Measurements from ENCODE around the gene ZFYVE19. TPM values are rescaled to one million over a fixed set of nuclear protein-coding genes. Genes with fewer than 3 reads are reported as not detected.

The ZFYVE19 gene
- total RNA-seq, 2 experiments from 2014 or later, result 22.8 to 29.3 TPM

DNA sequence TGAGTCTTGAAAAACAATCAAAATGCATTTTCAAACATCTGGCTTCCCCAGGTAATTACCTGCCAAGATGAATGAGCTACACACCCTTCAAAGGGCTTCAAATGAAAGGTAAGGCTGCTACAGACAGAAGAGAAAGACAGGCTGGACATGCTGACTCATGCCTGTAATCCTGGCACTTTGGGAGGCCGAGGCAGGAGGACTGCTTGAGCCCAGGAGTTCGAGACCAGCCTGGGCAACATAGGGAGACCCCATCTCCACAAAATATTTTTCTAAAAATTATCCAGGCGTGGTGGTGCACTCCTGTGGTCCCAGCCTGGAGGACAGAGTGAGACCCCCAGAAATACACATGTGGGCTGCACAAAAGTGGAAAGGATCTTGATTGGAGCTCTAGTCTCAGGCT lies 14.5 kb upstream of the ZFYVE19 start:
- no peak overlapping the region for H3K27ac ChIP-seq (ENCODE audit: low read depth, low read length, poor library complexity, severe bottlenecking)
- ChIA-PET POLR2A (interaction anchor here (0.7 to 1.2 kb wide), 3 partner anchors 24 to 148 kb away, joined by 3 read pairs; no protein-coding TSS in a partner anchor), CTCF (ENCODE audit: unreplicated experiment) (no interaction called here)
- TF ChIP-seq, protein P1, sequence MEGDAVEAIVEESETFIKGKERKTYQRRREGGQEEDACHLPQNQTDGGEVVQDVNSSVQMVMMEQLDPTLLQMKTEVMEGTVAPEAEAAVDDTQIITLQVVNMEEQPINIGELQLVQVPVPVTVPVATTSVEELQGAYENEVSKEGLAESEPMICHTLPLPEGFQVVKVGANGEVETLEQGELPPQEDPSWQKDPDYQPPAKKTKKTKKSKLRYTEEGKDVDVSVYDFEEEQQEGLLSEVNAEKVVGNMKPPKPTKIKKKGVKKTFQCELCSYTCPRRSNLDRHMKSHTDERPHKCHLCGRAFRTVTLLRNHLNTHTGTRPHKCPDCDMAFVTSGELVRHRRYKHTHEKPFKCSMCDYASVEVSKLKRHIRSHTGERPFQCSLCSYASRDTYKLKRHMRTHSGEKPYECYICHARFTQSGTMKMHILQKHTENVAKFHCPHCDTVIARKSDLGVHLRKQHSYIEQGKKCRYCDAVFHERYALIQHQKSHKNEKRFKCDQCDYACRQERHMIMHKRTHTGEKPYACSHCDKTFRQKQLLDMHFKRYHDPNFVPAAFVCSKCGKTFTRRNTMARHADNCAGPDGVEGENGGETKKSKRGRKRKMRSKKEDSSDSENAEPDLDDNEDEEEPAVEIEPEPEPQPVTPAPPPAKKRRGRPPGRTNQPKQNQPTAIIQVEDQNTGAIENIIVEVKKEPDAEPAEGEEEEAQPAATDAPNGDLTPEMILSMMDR (conservative IDR thresholded peaks at IDR 0.05; ENCODE audit: low read length), result no peak
- TF ChIP-seq EZH2phosphoT487 (IDR thresholded peaks at IDR 0.05; ENCODE audit: borderline replicate concordance, low read depth, low read length), result no peak
- no peaks in the 10 kb centered on the region for H3K9me2 ChIP-seq (ENCODE audit: insufficient read depth, low read length)
- H3K36me3 ChIP-seq (ENCODE audit: insufficient read depth, low read length), result peaks cover 4% of the 10 kb centered on the region; the same call in 1 of the 2 replicates
- H2AFZ ChIP-seq (ENCODE audit: low read length), result no peak overlapping the region
- intact Hi-C loops (cut with micrococcal nuclease; ENCODE audit: unreplicated experiment), result no loop called here
- no peak overlapping the region for H3K4me3 ChIP-seq (ENCODE audit: low read depth, low read length, poor library complexity, severe bottlenecking)
- DNase-seq (ENCODE audit: low spot score), result no peak
- 0 out of 2 replicates have a peak, but pooled peaks cover 3% of the 10 kb centered on the region for H3K79me2 ChIP-seq (ENCODE audit: insufficient read depth, low read depth, low read length)
- no peaks in the 10 kb centered on the region for H3K9me3 ChIP-seq (ENCODE audit: low read length)
- no peaks in the 10 kb centered on the region; the same call in 1 of the 2 replicates for H4K20me1 ChIP-seq (ENCODE audit: insufficient read depth, low read length)
- peaks cover 7% of the 10 kb centered on the region for H3K4me1 ChIP-seq (ENCODE audit: insufficient read depth, low read length, poor library complexity, severe bottlenecking)
- no peak overlapping the region for H3K4me2 ChIP-seq (ENCODE audit: low read length)
- no TSS peak for BruUV-seq (replicated peaks)

DNA sequence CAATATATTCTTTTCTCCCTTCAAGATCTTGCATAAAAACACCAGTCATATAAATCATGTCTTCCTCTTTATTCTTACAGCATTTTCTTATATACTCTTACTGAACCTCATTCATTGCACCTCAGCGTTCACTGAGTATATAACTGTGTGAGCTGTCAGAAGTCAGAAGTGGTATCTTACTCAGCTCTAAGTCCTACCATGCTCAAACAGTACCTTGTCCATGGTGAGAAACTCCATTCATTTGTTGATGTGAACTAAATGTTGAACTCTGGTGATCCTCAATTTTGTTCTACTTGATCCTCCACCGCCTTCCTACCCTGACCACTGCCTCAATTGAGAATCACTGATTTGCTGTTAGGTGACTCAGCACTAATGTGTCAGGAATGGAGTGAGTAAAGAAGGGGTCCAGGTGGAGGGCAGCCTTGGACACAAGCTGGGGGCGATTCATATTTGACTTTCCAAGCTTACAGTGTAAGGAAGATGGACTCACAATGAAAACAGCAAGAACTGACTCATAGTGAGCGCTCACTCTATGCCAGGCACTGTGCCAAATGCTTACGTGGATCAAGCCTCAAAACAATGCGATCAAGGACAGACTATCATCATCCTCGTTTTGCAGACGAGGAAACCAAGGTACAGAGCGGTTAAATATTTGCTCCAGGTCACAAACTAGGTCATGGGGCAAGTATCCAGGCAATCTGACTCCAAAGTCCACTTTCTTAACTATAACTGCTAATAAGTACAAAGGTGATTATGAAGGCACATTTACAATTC lies 13.5 kb upstream of the ZFYVE19 start:
- CTCF ChIA-PET (ENCODE audit: unreplicated experiment), result no interaction called here
- Histone ChIP-seq H3K27ac (ENCODE audit: low read depth, low read length, poor library complexity, severe bottlenecking) (no peak overlapping the region), H4K20me1 (ENCODE audit: insufficient read depth, low read length) (no peaks in the 10 kb centered on the region), H3K79me2 (ENCODE audit: insufficient read depth, low read depth, low read length) (0 out of 2 replicates have a peak, but pooled peaks cover 3% of the 10 kb centered on the region), H3K9me3 (ENCODE audit: low read length) (no peaks in the 10 kb centered on the region), H2AFZ (ENCODE audit: low read length) (no peak overlapping the region), H3K4me3 (ENCODE audit: low read depth, low read length, poor library complexity, severe bottlenecking) (no peak overlapping the region), H3K4me1 (ENCODE audit: insufficient read depth, low read length, poor library complexity, severe bottlenecking) (no peaks in the 10 kb centered on the region), H3K4me2 (ENCODE audit: low read length) (no peak overlapping the region), H3K9me2 (ENCODE audit: insufficient read depth, low read length) (no peaks in the 10 kb centered on the region), H3K36me3 (ENCODE audit: insufficient read depth, low read length) (peaks cover 4% of the 10 kb centered on the region; the same call in 1 of the 2 replicates)
- intact Hi-C loops (cut with micrococcal nuclease; ENCODE audit: unreplicated experiment), result no loop called here
- no peak for TF ChIP-seq EZH2phosphoT487 (IDR thresholded peaks at IDR 0.05; ENCODE audit: borderline replicate concordance, low read depth, low read length)
- TF ChIP-seq, protein P1 (conservative IDR thresholded peaks at IDR 0.05; ENCODE audit: low read length), result no peak
- BruUV-seq (replicated peaks), result no TSS peak
- DNase-seq (ENCODE audit: low spot score), result no peak
- POLR2A ChIA-PET, result interaction anchor here (1.0 to 1.2 kb wide), 2 partner anchors 25 to 58 kb away, joined by 3 read pairs; no protein-coding TSS in a partner anchor

DNA sequence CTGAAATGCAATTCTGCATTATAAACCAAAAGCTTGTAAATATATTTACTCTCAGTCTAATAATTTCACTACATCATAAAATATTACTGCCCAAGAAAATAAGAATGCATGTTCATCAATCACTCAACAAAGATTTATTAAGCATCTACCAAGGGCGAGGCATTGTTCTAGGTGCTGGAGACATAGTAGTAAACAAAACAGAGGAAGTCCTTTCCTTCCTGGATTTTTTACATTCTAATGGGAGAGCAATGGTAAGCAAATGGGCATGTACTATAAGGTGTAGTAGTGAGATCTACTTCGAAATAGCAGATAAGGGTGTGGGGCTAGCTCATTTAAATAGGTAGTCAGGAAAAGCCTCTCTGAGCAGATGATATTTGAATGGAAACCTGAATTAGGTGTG lies 10.8 kb upstream of the ZFYVE19 start:
- no peak overlapping the region for H3K4me3 ChIP-seq (ENCODE audit: low read depth, low read length, poor library complexity, severe bottlenecking)
- BruUV-seq (replicated peaks), result no TSS peak
- no peak overlapping the region for H3K27ac ChIP-seq (ENCODE audit: low read depth, low read length, poor library complexity, severe bottlenecking)
- no peak for DNase-seq (ENCODE audit: low spot score)
- ChIA-PET CTCF (ENCODE audit: unreplicated experiment) (no interaction called here), POLR2A (interaction anchor here (1.6 kb wide), 1 partner anchor 11 kb away, joined by 4 read pairs; the partner anchor contains the start of genes DNAJC17 and ZFYVE19)
- peaks cover 4% of the 10 kb centered on the region; the same call in 1 of the 2 replicates for H3K36me3 ChIP-seq (ENCODE audit: insufficient read depth, low read length)
- no peak for TF ChIP-seq EZH2phosphoT487 (IDR thresholded peaks at IDR 0.05; ENCODE audit: borderline replicate concordance, low read depth, low read length)
- TF ChIP-seq, protein P1 (conservative IDR thresholded peaks at IDR 0.05; ENCODE audit: low read length), result no peak
- intact Hi-C loops (cut with micrococcal nuclease; ENCODE audit: unreplicated experiment), result no loop called here
- no peaks in the 10 kb centered on the region for H3K9me2 ChIP-seq (ENCODE audit: insufficient read depth, low read length)
- no peaks in the 10 kb centered on the region for H3K4me1 ChIP-seq (ENCODE audit: insufficient read depth, low read length, poor library complexity, severe bottlenecking)
- 0 out of 2 replicates have a peak, but pooled peaks cover 3% of the 10 kb centered on the region for H3K79me2 ChIP-seq (ENCODE audit: insufficient read depth, low read depth, low read length)
- no peaks in the 10 kb centered on the region for H4K20me1 ChIP-seq (ENCODE audit: insufficient read depth, low read length)
- H3K4me2 ChIP-seq (ENCODE audit: low read length), result no peak overlapping the region
- H3K9me3 ChIP-seq (ENCODE audit: low read length), result no peaks in the 10 kb centered on the region
- H2AFZ ChIP-seq (ENCODE audit: low read length), result no peak overlapping the region

Measured in OCI-LY7 (cell line).